HG02840 (cell line): Measurements from ENCODE around the gene ZIC4.

Source experiments
- ATAC-seq: cut with Tn5 transposase; IDR thresholded peaks from one replicate; pipeline ENCODE4 v1.9.1; 2021; ENCODE audit warnings: mild to moderate bottlenecking, moderate library complexity, moderate number of reproducible peaks; ENCODE audit not compliant: unreplicated experiment, low FRiP score

The ZIC4 gene

GRCh38 chr3:147418808-147419701 is 12.7 kb upstream of the ZIC4 start:
- ATAC-seq = no peak

DNA sequence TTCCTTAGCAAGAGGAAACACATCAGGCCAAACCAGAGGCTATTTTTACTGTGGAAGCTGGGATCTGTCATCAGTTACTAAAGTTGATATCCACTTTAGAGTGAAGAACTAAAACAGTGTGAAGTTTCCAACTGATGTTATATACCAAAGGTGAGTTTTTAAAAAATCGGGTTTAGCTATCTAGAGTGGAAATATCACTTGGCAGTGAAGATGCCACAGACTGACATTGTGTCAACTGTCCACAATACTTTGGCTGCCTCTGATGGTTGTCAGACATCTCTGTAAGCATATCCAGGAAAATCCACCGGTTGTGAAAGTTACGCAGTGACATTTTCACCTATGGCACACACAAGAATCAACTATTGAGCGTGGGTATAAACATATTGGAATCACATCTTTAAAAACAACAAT is 12.0 kb upstream of the ZIC4 start:
- ATAC-seq = no peak

DNA sequence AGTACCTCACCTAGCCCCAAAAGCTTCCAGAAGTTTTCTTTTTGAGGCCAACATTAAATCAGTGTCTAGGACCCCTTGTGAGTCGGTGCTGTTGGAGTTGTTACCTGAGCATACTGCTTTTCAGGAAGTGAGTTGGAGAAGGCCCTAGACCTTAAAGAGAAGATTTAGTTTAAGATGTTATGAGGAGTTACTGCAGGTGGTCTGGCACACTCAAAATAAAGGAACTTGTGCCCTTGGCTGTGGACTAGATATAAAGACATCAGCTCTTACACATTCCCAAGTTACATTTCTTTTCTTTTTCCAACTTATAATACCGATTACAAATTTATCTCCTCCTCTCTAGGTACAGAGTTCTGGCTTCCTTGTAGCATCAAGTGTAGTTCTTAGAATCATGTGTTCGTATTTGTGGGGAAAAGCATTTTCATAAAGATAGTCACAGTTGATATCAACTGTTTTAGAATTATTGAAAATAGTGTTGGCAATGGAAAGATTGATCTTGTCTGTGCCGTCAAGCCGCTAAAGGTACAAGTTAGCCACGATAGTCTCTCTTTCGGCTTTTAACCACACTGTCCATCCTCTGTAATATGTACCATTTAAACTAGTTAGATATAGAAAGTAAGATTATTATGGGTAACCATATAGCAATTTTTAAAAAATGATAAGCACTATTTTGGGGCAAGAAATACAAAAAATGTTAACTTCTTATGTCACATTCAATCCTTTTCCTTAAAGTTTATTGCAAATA is 11.4 kb upstream of the ZIC4 start:
- no peak for ATAC-seq

GRCh38 chr3:147416931-147417330 is 10.6 kb upstream of the ZIC4 start:
- ATAC-seq = no peak

DNA sequence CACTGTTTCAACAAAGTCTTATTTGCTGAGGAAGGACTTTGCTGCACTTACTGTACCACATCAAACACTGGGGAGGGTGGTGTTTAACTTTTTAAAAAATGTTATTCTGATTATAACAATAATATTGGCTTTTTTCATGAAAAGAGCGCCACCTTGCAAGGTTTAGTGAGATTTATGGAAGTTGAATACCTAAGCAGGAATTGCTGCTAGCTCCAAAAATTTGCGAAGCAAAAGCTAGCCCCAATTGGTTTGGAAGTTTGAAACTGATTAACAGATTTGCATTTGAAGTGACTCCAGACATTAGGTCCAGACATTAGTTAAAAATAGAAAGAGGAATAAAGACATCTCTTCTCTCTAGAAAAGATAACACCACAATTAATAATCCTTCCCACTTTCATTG is 9.5 kb upstream of the ZIC4 start:
- no peak for ATAC-seq

DNA sequence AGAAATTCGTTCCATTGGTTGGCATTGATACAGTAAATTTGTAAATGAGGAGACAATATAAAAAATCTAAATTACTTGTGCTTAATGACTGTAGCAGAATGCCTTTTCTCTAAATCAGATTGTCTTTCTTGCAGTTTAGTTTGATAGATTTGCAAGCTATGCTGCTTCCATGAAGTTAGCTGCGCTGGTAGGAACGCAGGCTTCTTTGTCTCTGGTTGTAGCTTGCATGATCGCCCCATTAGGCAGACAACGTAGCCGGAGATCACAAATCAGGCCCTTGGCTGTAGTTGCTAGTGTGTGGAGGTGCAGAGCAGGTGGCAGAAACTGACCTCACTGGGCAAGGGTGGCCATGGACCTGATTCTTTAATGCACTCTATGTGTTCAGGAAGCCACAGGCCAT is 8.9 kb upstream of the ZIC4 start:
- no peak for ATAC-seq

GRCh38 chr3:147414390-147415138 is 8.2 kb upstream of the ZIC4 start:
- no peak for ATAC-seq

DNA sequence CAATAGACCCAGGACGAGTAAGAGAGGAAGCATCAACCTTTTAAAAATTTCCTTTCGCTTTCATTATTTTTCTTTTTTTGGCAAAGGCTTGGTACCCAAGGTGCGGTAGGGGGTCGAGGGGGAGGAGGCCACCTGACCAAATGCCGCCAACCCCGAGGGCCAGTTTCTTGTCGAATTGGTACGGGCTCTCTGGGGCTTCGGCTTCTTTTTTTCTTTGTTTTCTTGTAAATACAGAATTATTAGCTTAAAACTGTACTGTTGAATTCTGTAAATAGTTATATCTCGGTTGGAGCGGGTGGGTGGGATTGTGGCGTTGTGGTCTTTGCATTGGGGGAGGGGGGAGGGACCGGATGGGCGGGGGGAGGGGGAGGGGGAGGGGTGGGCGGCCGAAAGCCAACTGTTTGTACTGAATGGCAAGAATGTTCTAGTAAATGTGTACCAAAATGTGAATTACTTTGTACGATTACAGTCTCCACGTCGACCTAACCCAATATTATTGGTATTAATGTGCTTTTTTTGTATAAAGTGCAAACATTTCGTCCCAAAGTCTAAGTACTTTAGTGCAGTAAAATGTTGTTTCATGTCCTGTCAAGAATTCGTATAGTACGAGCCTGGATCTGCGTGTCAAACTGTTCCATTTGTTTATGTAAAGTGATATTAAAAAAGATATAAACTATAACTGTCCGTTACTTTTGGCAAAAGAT is 7.5 kb upstream of the ZIC4 start:
- no peak for ATAC-seq

DNA sequence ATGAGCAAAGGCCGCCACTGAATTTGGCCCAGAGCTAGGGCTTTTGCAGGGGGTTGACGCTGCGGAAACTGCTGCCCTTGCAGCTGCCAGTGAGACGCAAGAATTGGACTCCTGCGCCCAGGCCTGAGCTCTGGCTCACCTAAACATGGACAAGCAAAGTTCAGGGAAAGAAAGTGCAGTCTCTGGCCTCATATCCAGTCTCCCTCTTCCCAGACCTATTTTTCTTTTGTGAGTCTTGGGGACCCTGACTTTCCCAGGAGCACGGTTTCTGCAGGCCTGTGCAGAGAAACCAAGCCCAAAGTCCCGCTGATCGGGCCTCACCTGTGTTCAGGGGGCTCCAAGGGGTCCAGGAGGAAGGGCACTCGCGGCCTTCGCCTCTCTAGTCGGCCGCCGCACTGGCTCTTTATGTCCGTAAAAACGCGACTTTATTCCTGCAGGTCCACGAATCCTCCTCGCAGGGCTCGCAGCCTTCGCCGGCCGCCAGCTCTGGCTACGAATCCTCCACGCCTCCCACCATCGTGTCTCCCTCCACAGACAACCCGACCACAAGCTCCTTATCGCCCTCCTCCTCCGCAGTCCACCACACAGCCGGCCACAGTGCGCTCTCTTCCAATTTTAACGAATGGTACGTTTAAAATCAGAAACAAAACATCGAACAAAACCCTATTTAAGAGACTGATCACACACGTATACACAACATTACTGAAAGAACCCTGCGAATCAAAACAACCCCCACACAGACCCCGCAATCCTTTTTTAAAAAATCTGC is 6.8 kb upstream of the ZIC4 start:
- ATAC-seq = no peak

DNA sequence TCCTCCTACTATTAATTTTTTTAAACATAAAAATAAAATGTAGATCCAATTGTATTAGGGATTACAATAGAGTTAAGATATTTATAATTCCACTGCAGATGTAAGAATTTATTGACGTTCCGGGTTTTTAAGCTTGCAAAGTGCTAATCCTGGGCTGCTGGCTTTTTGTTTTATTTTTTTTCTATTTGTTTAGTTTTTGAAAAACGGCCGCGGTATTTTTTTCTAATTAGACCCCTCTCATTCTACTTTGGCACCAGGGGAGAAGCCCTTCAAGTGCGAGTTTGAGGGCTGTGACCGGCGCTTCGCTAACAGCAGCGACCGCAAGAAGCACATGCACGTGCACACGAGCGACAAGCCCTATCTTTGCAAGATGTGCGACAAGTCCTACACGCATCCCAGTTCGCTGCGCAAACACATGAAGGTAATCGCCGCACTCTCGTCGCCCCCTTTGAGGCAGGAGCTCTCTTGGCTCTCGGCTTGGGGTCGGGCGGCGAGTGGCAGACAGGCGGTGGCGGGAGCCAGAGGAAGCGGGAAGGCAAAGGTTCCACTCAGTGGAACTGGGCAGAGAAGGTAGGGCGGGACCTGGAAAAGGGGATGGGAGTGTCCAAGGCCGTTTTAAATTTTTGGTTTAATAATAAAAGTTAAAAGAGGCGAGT is 6.0 kb upstream of the ZIC4 start:
- ATAC-seq = no peak

DNA sequence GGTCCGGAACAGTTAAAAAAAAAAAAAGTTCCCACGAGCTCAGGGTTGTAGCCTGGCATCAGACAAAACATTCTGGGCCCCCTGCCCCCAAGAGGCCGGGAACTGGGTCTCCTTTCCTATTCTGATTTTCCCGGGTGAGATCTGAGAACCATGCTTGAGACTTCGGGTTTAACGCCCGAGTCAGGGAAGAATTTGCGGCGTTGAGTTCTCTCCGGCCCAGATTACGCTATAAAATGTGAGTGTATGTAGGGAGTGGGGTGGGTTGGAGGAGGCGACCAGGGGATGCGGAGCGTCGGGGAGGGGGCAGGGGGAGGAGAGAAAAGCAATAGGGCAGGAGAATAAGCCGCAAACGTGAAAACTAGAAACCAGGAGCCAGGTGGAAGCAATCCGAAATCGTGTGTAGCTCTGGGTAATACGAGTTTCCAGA is 5.5 kb upstream of the ZIC4 start:
- no peak for ATAC-seq

DNA sequence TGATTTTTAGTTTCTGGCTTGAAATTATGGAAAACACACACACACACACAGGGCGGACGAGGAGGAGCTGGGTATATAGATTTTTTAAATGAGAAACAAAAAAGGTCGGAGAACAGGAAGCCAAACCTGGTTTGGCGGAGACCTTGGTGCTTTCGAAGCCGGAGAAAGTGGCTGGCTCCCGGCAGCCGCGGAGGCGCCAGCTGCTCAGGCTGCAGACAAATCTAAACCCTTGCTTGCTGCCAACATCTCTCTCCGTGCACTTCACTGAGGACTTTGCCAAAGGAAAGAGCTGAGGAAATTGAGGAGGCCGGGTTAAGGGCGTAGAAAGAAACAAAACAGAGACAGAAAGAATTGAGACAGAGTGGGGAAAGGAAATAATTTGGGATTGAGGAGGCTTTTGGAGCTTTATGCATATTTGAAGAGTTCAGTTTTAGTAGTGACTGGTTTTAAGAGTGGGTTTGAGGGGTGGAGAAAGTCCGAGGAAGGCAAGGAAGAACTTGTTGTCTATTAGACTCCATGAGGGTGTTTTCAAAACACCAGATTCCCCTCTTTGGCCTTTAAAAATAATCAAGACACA is 5.0 kb upstream of the ZIC4 start:
- ATAC-seq = no peak

- no peak for ATAC-seq
These were observed 4.3 kb upstream of the ZIC4 start for GRCh38 chr3:147410526-147411237.

DNA sequence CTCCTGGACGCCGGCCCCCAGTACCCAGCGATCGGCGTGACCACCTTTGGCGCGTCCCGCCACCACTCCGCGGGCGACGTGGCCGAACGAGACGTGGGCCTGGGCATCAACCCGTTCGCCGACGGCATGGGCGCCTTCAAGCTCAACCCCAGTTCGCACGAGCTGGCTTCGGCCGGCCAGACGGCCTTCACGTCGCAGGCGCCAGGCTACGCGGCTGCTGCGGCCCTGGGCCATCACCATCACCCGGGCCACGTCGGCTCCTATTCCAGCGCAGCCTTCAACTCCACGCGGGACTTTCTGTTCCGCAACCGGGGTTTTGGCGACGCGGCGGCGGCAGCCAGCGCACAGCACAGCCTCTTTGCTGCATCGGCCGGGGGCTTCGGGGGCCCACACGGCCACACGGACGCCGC is 3.8 kb upstream of the ZIC4 start:
- no peak for ATAC-seq

- no peak for ATAC-seq
These were observed 3.1 kb upstream of the ZIC4 start, which contains the start of gene ZIC1 for GRCh38 chr3:147409143-147410115. Gene ZIC1, plus strand, starts transcription at chr3:147409365. Its CDS starts 748 bp downstream, at chr3:147410113.

DNA sequence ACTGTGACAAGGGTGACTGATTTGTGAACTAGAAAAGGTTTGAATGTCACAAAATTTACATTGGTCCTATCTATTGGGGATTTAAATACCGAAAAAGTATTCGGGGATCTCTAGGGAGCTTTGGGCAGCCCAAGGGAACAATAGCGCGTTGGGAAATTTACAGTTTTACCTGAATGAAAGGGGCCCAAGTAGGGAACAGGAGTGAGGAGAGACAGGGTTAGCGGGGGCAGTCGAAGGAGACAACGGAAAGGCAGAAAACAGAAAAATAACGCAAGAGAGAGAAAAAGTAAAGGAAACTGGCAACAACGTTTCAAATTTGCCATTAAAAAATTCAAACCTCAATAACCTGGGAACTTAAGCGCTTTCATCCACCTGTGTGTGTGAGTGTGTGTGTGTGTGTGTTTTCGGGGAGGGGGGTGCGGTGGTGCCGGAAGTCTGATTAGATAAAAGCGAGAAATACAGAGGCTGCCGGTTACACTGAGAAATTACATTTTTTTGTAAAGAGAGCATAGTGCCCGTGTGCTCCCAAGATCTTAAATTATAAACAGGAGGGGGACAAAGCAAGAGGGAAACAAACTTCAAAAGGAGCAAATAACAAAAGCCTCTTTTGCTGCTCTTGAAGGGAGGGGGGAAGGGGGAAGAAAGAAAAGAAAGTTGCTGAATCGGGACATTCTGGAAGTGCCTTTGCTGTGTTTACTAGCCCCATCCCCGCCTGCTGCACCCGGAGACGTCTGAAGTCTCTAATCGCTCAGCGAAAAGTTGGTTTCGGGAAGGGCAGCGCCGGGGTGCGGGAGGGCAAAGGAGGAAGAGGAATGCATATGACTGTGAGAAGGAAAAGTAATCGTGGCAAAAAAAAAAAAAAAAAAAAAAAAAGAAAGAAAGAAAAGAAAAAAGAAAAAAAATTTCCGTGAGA is 2.1 kb upstream of the ZIC4 start:
- ATAC-seq = no peak
